Adrenal gland (tissue), 5 donors: ENCODE measurements around the gene EPSTI1.

Experiments used
- CTCF ChIP-seq, 6 experiments: fragments of 450-650 bp in 4 of 6; fragments of 200-600 bp in 2 of 6; sonication (generic) in 1 of 6; IDR thresholded peaks; 1 replicate in 5 of 6; 2 replicates in 1 of 6; pipeline versions ENCODE4 v1.5.1 to v1.8.0; 2016 to 2021; ENCODE audit warnings: antibody characterized with exemption in 6 of 6, mild to moderate bottlenecking in 2 of 6, moderate library complexity in 1 of 6
- POLR2A ChIP-seq, 2 donors: fragments of 450-650 bp; IDR thresholded peaks; one replicate each; pipeline ENCODE4 v1.6.1; 2017; ENCODE audit warnings: antibody characterized with exemption in 2 of 2, mild to moderate bottlenecking in 2 of 2, moderate library complexity in 1 of 2
- donor health status: DM: no; HTN: no; CAD: no.

DNA sequence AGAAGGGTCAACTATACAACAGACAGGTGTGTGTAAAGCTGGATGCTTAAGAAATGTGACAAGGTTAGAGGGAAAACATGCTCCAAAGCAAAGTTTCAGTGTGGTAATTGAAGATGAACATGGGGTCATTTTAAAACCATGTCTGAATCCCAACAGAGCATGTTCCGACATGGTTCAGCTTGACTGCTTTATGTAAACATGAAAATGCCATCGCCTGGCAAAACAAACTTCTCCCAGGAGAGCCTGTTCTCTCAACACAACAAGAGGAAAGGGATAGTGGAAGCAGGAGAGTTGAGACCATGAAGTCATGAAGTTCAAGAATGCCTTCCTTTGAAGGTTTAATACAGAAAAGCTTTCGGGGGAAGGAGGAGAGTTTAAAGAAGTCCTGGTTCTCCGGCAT lies 85.8 kb downstream of the EPSTI1 start:
- TF ChIP-seq CTCF (IDR thresholded peaks at IDR 0.05) (no peak), POLR2A (IDR thresholded peaks at IDR 0.05) (no peak)
